22Rv1 (cell line): ENCODE results near the gene RTP3.

Source experiments
- H3K27ac ChIP-seq: fragments of 450-650 bp; 2 replicates; pipeline ENCODE4 v1.5.1; 2017
- CTCF ChIP-seq: fragments of 450-650 bp; IDR thresholded peaks from 2 replicates; pipeline ENCODE4 v1.5.1; 2017; ENCODE audit warnings: mild to moderate bottlenecking
- ZFX ChIP-seq: fragments of 450-650 bp; IDR thresholded peaks from 2 replicates; pipeline ENCODE4 v1.6.1; 2017; ENCODE audit warnings: antibody characterized with exemption, borderline replicate concordance

Gene RTP3

GRCh38 chr3:46464326-46465195, 33.2 kb upstream of the RTP3 start, which contains the start of gene LTF:
Gene LTF, minus strand, starts transcription at chr3:46464905. Its CDS starts 38 bp downstream, at chr3:46464867.
- TF ChIP-seq CTCF (no peak), ZFX (no peak)
- H3K27ac ChIP-seq, result no peak within 1 kb of the TSS

- no peak overlapping the region for H3K27ac ChIP-seq
- TF ChIP-seq ZFX (no peak), CTCF (no peak)
These were observed 32.6 kb upstream of the RTP3 start for GRCh38 chr3:46465196-46465520.

GRCh38 chr3:46466273-46466672, 31.5 kb upstream of the RTP3 start:
- TF ChIP-seq ZFX, result no peak
- TF ChIP-seq CTCF, result no peak
- H3K27ac ChIP-seq, result no peak overlapping the region

GRCh38 chr3:46466871-46467403, 30.8 kb upstream of the RTP3 start:
- no peak overlapping the region for H3K27ac ChIP-seq
- no peak for TF ChIP-seq CTCF
- no peak for TF ChIP-seq ZFX

GRCh38 chr3:46467562-46467961, 30.2 kb upstream of the RTP3 start:
- no peak for TF ChIP-seq CTCF
- TF ChIP-seq ZFX, result no peak
- H3K27ac ChIP-seq, result no peak overlapping the region

- no peak for TF ChIP-seq CTCF
- TF ChIP-seq ZFX, result no peak
These were observed 28.8 kb upstream of the RTP3 start for GRCh38 chr3:46468753-46469600.

More at GRCh38 chr3:46468753-46469600, 28.8 kb upstream of the RTP3 start:
- H3K27ac ChIP-seq, result no peak overlapping the region
